ENCODE data around the gene SFRP2.

DNA sequence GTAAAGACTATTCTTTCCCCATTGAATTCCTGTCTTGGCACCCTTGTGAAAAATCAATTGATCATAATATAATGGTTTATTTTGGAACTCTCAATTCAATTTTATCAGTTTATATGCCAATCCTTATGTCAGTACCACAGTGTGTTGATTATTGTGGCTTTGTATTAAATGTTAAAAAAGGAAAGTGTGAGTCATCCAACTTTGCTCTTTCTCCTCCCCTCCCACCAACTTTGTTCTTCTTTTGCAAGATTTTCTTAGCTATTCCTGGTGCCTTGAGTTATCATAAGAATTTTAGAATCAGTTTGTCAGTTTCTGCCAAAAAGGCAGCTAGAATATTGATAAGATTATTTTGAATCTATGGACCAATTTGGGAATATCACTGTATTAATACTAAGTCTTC, 17.8 kb downstream of the SFRP2 start:
- TF ChIP-seq, protein P1, sequence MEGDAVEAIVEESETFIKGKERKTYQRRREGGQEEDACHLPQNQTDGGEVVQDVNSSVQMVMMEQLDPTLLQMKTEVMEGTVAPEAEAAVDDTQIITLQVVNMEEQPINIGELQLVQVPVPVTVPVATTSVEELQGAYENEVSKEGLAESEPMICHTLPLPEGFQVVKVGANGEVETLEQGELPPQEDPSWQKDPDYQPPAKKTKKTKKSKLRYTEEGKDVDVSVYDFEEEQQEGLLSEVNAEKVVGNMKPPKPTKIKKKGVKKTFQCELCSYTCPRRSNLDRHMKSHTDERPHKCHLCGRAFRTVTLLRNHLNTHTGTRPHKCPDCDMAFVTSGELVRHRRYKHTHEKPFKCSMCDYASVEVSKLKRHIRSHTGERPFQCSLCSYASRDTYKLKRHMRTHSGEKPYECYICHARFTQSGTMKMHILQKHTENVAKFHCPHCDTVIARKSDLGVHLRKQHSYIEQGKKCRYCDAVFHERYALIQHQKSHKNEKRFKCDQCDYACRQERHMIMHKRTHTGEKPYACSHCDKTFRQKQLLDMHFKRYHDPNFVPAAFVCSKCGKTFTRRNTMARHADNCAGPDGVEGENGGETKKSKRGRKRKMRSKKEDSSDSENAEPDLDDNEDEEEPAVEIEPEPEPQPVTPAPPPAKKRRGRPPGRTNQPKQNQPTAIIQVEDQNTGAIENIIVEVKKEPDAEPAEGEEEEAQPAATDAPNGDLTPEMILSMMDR (IDR thresholded peaks at IDR 0.05; ENCODE audit: borderline replicate concordance, extremely low read depth, low read length, poor library complexity, severe bottlenecking), result no peak
- no peak for TF ChIP-seq EZH2 (IDR thresholded peaks at IDR 0.05; ENCODE audit: borderline replicate concordance, low read depth, low read length, severe bottlenecking)
